Kidney epithelial cell (primary cell): ENCODE data around the gene A2M. TPM values are rescaled to one million over a fixed set of nuclear protein-coding genes. Genes with fewer than 3 reads are reported as not detected.
A peak's percentile ranks its signal among the peaks of the same experiment; 100 is the strongest.
"Not testable (repeated sequence)": the region's sequence is repeated elsewhere in the genome, so short reads cannot be mapped to it uniquely, and the experiment has no call there.

ENCODE experiments used
- DNase-seq: peaks from one replicate; pipeline ENCODE4 v3.0.0-alpha.2; 2010; ENCODE audit warnings: low read depth
- H3K27me3 ChIP-seq: 2 replicates; pipeline ENCODE4 v1.6.0; 2011; ENCODE audit warnings: low read length; ENCODE audit not compliant: control insufficient read depth, insufficient read depth
- H3K36me3 ChIP-seq: 2 replicates; pipeline ENCODE4 v1.5.1; 2011; ENCODE audit warnings: low read length; ENCODE audit not compliant: control insufficient read depth, insufficient read depth
- H3K4me3 ChIP-seq: 2 replicates; pipeline ENCODE4 v1.5.1; 2011; ENCODE audit warnings: low read depth, mild to moderate bottlenecking, control low read depth, low read length
- CTCF ChIP-seq: IDR thresholded peaks from 2 replicates; pipeline ENCODE4 v1.5.1; 2011; ENCODE audit warnings: mild to moderate bottlenecking, moderate library complexity, low read length, control low read depth, inconsistent platforms; ENCODE audit not compliant: insufficient read depth, poor library complexity, severe bottlenecking
- total RNA-seq: library from RNA; depleted of rRNA; stranded (reverse); fragments of >200 nt; gene quantifications from 2 replicates; pipeline ENCODE4 v1.2.3, GENCODE V29; 2015

The A2M gene
- total RNA-seq, 1 donor from 2014 or later, result 5.1 TPM

- TF ChIP-seq CTCF, result no peak
- no peaks in the 10 kb centered on the region for H3K36me3 ChIP-seq
- H3K4me3 ChIP-seq, result no peak overlapping the region
- no peak for DNase-seq
- no peaks in the 10 kb centered on the region for H3K27me3 ChIP-seq
Measured at GRCh38 chr12:9144730-9145106, 29.0 kb upstream of the A2M start.

GRCh38 chr12:9143929-9144729 is 28.4 kb upstream of the A2M start:
- no peak overlapping the region for H3K4me3 ChIP-seq
- no peaks in the 10 kb centered on the region for H3K27me3 ChIP-seq
- no peak for DNase-seq
- TF ChIP-seq CTCF, result no peak
- no peaks in the 10 kb centered on the region for H3K36me3 ChIP-seq

- DNase-seq, result no peak
- Histone ChIP-seq H3K27me3 (no peaks in the 10 kb centered on the region), H3K4me3 (no peak overlapping the region), H3K36me3 (no peaks in the 10 kb centered on the region)
- no peak for TF ChIP-seq CTCF
Measured at GRCh38 chr12:9143137-9143536, 27.4 kb upstream of the A2M start.

- DNase-seq, H3K4me3 ChIP-seq, H3K27me3 ChIP-seq, H3K36me3 ChIP-seq: not testable (repeated sequence)
Measured at GRCh38 chr12:9139588-9140290, 24.0 kb upstream of the A2M start.

GRCh38 chr12:9135903-9136310 is 20.2 kb upstream of the A2M start:
- no peak for TF ChIP-seq CTCF
- no peaks in the 10 kb centered on the region for H3K36me3 ChIP-seq
- H3K4me3 ChIP-seq, result no peak overlapping the region
- H3K27me3 ChIP-seq, result no peaks in the 10 kb centered on the region
- DNase-seq, result no peak

- no peaks in the 10 kb centered on the region for H3K36me3 ChIP-seq
- DNase-seq, result no peak
- TF ChIP-seq CTCF, result peak; percentile 17
- no peaks in the 10 kb centered on the region for H3K27me3 ChIP-seq
- no peak overlapping the region for H3K4me3 ChIP-seq
Measured at GRCh38 chr12:9134981-9135628, 19.4 kb upstream of the A2M start.
